GM10266 (cell line): ENCODE data around the gene SEC61A2.
"Not testable (repeated sequence)": the region's sequence is repeated elsewhere in the genome, so short reads cannot be mapped to it uniquely, and the experiment has no call there.

Source experiments
- DNase-seq: peaks from one replicate; pipeline ENCODE4 v3.0.0; 2012; ENCODE audit errors: extremely low spot score
- TF ChIP-seq, protein P1 (sequence below): IDR thresholded peaks from 2 replicates; pipeline ENCODE4 v1.5.1; 2012; ENCODE audit warnings: mild to moderate bottlenecking, low read depth; ENCODE audit not compliant: control insufficient read depth, insufficient read depth; ENCODE audit errors: missing control alignments

SEC61A2 gene

DNA sequence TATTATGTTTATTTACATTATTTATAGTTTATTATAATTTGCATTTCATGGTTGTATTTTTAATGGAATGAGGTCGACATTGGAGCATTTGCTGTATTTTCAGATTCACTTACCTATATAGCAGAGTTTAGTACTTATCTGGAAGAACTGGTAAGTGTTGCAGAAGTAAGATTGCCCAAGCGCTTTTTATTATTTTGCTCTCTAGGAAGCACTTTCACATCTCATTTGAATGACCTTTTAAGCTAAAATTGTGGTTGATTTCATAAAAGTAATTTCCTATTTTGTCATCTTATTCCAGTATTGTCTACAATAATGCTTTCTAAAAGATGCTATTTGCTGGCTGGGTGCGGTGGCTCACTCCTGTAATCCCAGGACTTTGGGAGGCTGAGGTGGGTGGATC is 28.6 kb downstream of the SEC61A2 start:
- no peak for DNase-seq

DNA sequence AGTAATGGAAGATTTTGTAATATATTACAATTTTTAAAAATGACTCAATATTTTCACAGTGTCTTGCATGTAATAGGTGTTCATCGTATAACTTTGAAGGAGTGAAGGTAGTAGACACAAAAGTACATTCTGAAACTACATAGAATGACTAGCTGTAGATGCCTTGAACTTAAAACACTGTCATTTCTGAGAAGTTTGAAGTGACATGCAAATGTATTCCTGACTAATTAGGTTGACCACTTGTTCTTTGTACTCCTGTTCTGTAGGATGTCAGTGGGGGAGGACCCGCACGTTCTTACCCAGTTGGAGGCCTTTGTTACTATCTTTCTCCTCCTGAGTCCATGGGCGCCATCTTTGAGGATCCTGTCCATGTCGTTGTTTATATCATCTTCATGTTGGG is 31.2 kb downstream of the SEC61A2 start:
- no peak for DNase-seq
- TF ChIP-seq, protein P1, sequence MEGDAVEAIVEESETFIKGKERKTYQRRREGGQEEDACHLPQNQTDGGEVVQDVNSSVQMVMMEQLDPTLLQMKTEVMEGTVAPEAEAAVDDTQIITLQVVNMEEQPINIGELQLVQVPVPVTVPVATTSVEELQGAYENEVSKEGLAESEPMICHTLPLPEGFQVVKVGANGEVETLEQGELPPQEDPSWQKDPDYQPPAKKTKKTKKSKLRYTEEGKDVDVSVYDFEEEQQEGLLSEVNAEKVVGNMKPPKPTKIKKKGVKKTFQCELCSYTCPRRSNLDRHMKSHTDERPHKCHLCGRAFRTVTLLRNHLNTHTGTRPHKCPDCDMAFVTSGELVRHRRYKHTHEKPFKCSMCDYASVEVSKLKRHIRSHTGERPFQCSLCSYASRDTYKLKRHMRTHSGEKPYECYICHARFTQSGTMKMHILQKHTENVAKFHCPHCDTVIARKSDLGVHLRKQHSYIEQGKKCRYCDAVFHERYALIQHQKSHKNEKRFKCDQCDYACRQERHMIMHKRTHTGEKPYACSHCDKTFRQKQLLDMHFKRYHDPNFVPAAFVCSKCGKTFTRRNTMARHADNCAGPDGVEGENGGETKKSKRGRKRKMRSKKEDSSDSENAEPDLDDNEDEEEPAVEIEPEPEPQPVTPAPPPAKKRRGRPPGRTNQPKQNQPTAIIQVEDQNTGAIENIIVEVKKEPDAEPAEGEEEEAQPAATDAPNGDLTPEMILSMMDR: no peak

More for the DNA sequence above, 28.6 kb downstream of the SEC61A2 start:
- TF ChIP-seq, protein P1: no peak

DNA sequence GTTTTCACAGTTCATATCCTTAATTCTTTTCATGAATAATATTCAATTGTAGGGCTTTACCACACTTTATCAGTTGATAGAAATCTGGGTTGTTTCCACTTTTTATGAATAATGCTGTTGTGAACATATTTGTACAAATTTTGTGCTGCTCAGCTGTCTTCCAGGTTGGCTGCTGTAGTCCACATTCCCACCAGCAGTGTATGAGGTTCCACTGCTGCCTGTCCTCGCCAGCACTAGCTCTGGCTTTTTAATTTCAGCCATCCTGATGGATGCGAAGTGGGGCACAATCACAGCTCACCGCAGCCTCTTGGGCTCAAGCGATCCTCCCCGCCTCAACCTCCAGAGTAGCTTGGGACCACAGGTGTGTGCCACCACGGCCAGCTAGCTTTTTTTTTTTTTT is 33.5 kb downstream of the SEC61A2 start:
- DNase-seq: no peak
- TF ChIP-seq, protein P1: no peak

DNA sequence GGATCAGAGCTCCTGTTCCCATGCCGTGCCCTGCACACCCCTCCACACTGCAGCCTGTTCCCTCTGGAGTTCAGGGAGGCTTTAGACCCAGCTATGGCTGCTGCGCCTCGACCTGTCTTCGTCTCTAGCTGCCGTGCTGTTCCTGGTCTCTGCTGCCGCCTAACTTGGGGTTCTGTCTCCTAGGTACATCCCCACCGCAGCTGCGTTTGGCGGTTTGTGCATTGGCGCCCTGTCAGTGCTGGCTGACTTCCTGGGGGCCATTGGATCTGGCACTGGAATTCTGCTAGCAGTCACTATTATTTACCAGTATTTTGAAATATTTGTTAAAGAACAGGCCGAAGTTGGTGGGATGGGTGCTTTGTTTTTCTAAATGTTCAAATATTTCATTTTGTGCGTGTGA is 34.6 kb downstream of the SEC61A2 start:
- TF ChIP-seq, protein P1: no peak
- no peak for DNase-seq

DNA sequence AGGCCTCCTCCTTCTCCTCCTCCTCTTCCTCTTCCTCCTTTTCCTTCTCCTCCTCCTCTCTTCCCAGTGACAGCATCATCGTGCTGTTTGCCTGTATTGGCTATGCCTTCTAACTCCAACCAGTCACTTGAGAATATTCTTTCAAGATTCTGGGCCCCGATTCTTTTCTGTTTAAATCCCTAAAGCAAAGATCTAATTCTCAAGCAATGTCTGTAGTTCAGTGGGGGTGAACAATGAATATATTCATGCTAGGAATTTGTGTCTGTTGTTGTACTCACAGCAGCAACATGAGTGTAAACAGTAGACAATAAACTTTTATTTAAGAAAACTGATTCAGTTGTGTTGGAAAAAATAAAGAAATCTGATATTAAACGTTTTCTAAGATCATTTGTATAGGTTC is 35.6 kb downstream of the SEC61A2 start:
- no peak for DNase-seq
- TF ChIP-seq, protein P1: no peak

DNA sequence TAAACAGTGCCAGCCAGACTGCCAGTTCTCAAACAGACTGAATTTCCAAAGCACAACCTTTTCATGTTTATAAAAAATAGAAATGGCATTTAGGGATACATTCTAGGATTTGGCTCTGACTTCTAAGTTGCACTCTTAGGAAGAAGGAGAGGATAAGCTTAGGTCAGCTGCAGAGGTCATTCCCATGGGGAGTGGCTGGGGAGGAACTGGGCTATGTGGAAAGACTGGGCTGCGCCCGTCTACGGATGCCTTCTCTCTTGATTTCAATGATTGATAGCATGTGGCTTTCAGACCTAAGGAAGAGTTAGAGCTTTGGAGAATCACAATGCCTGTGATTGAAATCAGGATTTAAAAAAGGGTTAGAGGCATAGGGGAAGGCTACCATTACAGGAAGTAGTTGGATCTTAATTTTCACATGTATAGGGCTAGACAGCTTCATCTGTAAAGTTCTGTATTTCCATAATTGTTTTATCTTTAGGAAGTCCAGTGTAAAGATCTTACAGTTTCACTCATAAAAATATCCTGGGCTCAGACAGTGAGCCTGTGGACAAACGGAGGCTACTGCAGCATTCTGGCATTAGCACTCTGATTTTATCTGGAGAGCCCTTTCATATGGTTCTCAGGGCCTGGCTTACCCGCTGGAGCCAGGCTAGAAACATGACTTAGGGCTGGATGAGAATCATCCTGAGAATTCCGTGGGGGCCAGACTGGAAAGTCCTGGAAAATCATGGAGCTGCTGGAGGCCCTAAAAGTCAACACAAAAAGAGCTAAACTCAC is 36.7 kb downstream of the SEC61A2 start:
- TF ChIP-seq, protein P1: no peak

DNA sequence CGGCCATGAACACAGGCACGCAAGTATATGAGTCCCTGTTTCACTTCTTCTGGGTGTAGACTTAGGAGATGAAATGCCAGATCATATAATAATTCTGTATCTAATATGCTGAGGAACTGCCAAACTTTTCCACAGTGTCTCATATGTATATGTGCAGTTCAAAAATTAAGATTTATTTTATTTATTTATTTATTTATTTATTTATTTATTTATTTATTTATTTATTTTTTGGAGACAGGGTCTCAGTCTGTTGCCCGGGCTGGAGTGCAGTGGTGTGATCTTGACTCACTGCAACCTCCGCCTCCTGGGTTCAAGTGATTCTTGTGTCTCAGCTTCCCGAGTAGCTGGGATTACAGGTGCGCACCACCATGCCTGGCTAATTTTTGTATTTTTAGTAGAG is 42.0 kb downstream of the SEC61A2 start:
- DNase-seq: not testable (repeated sequence)

More for the DNA sequence above, 36.7 kb downstream of the SEC61A2 start:
- no peak for DNase-seq
